ENCODE measurements around the gene STX11.

DNA sequence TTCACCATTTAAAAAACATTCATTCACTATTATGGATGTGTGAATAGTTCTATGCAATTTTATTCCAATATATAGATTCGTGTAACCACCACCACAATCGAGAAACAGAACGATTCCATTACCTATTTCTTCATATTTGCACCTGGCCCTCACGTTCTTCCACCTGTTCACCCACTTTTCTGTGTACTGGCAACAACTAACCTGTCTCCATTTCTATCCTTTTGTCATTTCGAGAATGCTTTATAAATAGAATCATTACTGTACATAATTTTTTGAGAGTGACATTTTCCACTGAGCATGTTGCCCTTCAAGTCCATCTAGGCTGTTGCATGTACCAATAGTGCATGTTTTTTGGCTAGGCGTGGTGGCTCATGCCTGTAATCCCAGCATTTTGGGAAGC is 23.2 kb upstream of the STX11 start:
- TF ChIP-seq, protein P1, sequence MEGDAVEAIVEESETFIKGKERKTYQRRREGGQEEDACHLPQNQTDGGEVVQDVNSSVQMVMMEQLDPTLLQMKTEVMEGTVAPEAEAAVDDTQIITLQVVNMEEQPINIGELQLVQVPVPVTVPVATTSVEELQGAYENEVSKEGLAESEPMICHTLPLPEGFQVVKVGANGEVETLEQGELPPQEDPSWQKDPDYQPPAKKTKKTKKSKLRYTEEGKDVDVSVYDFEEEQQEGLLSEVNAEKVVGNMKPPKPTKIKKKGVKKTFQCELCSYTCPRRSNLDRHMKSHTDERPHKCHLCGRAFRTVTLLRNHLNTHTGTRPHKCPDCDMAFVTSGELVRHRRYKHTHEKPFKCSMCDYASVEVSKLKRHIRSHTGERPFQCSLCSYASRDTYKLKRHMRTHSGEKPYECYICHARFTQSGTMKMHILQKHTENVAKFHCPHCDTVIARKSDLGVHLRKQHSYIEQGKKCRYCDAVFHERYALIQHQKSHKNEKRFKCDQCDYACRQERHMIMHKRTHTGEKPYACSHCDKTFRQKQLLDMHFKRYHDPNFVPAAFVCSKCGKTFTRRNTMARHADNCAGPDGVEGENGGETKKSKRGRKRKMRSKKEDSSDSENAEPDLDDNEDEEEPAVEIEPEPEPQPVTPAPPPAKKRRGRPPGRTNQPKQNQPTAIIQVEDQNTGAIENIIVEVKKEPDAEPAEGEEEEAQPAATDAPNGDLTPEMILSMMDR (IDR thresholded peaks at IDR 0.05): no peak
- no peak for TF ChIP-seq POLR2A (IDR thresholded peaks at IDR 0.05)
